T-helper 2 cell treated with Interferon-gamma antibody and Interleukin-4, amounts not matched to agents 100 ng/mL and 5 ng/mL, for 36 hours (primary cell): ENCODE data around the gene CBFA2T3. TPM values are rescaled to one million over a fixed set of nuclear protein-coding genes. Genes with fewer than 3 reads are reported as not detected.
"Not testable (repeated sequence)": the region's sequence is repeated elsewhere in the genome, so short reads cannot be mapped to it uniquely, and the experiment has no call there.

Source experiments
- intact Hi-C: fragments of 100-400 bp; cut with micrococcal nuclease; formaldehyde crosslinking; loops from one replicate; pipeline ENCODE4 v1.15.1; 2023
- total RNA-seq: library from RNA; stranded (reverse); gene quantifications from 2 replicates; pipeline ENCODE4 v1.2.3, GENCODE V29; 2022

The CBFA2T3 gene
- 0.64 and 0.73 TPM in 2 replicates for total RNA-seq

GRCh38 chr16:88977018-88977811, at the start of gene CBFA2T3:
TSS of gene CBFA2T3 (minus strand) at chr16:88977207. CDS start at chr16:88976807, 400 bp downstream.
- intact Hi-C loops, result no loop called here

- intact Hi-C loops, result no loop called here
Measured at GRCh38 chr16:89026121-89026612, 49.2 kb upstream of the CBFA2T3 start.

GRCh38 chr16:89025636-89026035, 48.6 kb upstream of the CBFA2T3 start:
- intact Hi-C loops, result no loop called here

- intact Hi-C loops, result no loop called here
Measured at GRCh38 chr16:89024546-89025060, 47.6 kb upstream of the CBFA2T3 start.

- intact Hi-C loops, result no loop called here
Measured at GRCh38 chr16:89023621-89024511, 46.9 kb upstream of the CBFA2T3 start.

- intact Hi-C loops, result no loop called here
Measured at GRCh38 chr16:89023151-89023551, 46.1 kb upstream of the CBFA2T3 start.

GRCh38 chr16:89022051-89022836, 45.2 kb upstream of the CBFA2T3 start:
- intact Hi-C loops, result no loop called here

GRCh38 chr16:89020925-89021595, 44.1 kb upstream of the CBFA2T3 start:
- intact Hi-C loops, result no loop called here

GRCh38 chr16:89020068-89020924, 43.3 kb upstream of the CBFA2T3 start:
- intact Hi-C loops, result no loop called here

GRCh38 chr16:89019511-89019910, 42.5 kb upstream of the CBFA2T3 start:
- intact Hi-C loops, result no loop called here

GRCh38 chr16:89018282-89019158, 41.5 kb upstream of the CBFA2T3 start:
- intact Hi-C loops, result no loop called here

- intact Hi-C loops, result no loop called here
Measured at GRCh38 chr16:89017543-89018281, 40.7 kb upstream of the CBFA2T3 start.

- intact Hi-C loops, result not testable (repeated sequence)
Measured at GRCh38 chr16:89016561-89016960, 39.6 kb upstream of the CBFA2T3 start.

- intact Hi-C loops, result no loop called here
Measured at GRCh38 chr16:89015271-89015859, 38.4 kb upstream of the CBFA2T3 start.

- intact Hi-C loops, result no loop called here
Measured at GRCh38 chr16:89014403-89015230, 37.6 kb upstream of the CBFA2T3 start.

GRCh38 chr16:89013692-89014402, 36.8 kb upstream of the CBFA2T3 start:
- intact Hi-C loops, result no loop called here
